Gastroesophageal sphincter (tissue), 4 donors: Measurements from ENCODE around the gene APCS. TPM values are rescaled to one million over a fixed set of nuclear protein-coding genes. Genes with fewer than 3 reads are reported as not detected.

Source experiments
- ATAC-seq: fragments of 150-250 bp; one replicate; pipeline ENCODE4 v1.9.1; 2016; ENCODE audit warnings: mild to moderate bottlenecking, moderate library complexity
- H3K27ac ChIP-seq, 4 donors: fragments of 200-600 bp; sonication (generic) in 3 of 4; 1 replicate in 3 of 4; 2 replicates in 1 of 4; pipeline ENCODE4 v1.5.1; 2016 to 2019
- H3K27me3 ChIP-seq: fragments of 200-600 bp; sonication (generic); one replicate; pipeline ENCODE4 v1.5.1; 2019
- H3K36me3 ChIP-seq, 2 donors: fragments of 200-600 bp; sonication (generic); one replicate each; pipeline ENCODE4 v1.5.1; 2019; ENCODE audit warnings: control low read depth in 1 of 2
- H3K4me1 ChIP-seq, 3 donors: fragments of 200-600 bp; sonication (generic); 1 replicate in 2 of 3; 2 replicates in 1 of 3; pipeline ENCODE4 v1.5.1; 2016 to 2019; ENCODE audit warnings: control low read depth in 2 of 3
- H3K4me3 ChIP-seq, 2 donors: fragments of 200-600 bp; sonication (generic); one replicate each; pipeline ENCODE4 v1.5.1; 2019; ENCODE audit warnings: mild to moderate bottlenecking in 1 of 2, moderate library complexity in 1 of 2
- H3K9me3 ChIP-seq, 3 donors: fragments of 200-600 bp; sonication (generic); one replicate each; pipeline ENCODE4 v1.5.1; 2017 to 2019; ENCODE audit warnings: control low read depth in 2 of 3
- EP300 ChIP-seq: sonication (generic); formaldehyde crosslinking; IDR thresholded peaks from one replicate; pipeline ENCODE4 v1.6.1; 2017; ENCODE audit warnings: antibody characterized with exemption, mild to moderate bottlenecking
- POLR2A ChIP-seq, 2 donors: fragments of 450-650 bp; IDR thresholded peaks; one replicate each; pipeline ENCODE4 v1.6.1; 2017; ENCODE audit warnings: antibody characterized with exemption in 2 of 2, mild to moderate bottlenecking in 2 of 2, moderate library complexity in 1 of 2
- POLR2AphosphoS5 ChIP-seq: sonication (generic); formaldehyde crosslinking; IDR thresholded peaks from one replicate; pipeline ENCODE4 v1.6.1; 2017; ENCODE audit warnings: antibody characterized with exemption
- WGBS, 2 donors: methylation state at CpG; one replicate each; pipeline ENCODE4 v1.1.5; 2018; ENCODE audit warnings: low coverage in 1 of 2; 5-methylcytosine and 5-hydroxymethylcytosine counted together
- total RNA-seq, 4 donors: library from RNA; depleted of rRNA; stranded (reverse); fragments of >200 nt; gene quantifications; one replicate each; pipeline ENCODE4 v1.1.0, GENCODE V29; 2016
- TF ChIP-seq, protein P1 (sequence below), 4 experiments: fragments of 200-600 bp in 2 of 4; fragments of 450-650 bp in 2 of 4; sonication (generic) in 1 of 4; IDR thresholded peaks; one replicate each; pipeline ENCODE4 v1.5.1; 2017 to 2019; ENCODE audit warnings: antibody characterized with exemption in 4 of 4, mild to moderate bottlenecking in 2 of 4, moderate library complexity in 2 of 4

Gene APCS
- total RNA-seq, 4 donors from 2014 or later: not detected

DNA sequence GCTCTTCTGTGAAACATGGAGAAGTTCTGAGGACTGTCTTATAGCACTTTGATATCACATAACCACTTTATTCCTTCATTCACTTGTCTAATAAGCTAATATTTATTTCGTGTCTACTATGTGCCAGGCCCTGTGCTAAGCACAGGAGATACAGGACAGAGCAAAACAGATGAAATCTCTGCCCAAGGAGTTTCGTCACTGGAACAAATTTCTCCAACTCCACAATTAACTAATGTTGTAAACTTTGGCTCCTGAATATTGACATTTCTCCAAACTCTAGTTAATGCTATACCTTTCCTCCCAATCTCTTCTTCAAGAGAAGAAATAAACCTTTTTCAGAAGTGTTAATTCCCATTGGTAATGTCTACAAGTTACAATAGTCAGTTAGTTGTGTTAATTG, 27.0 kb upstream of the APCS start:
- Histone ChIP-seq H3K27me3 (no peaks in the 10 kb centered on the region), H3K9me3 (peaks cover 0 to 8% (median 0%) of the 10 kb centered on the region in 3 donors), H3K4me3 (no peak overlapping the region), H3K36me3 (no peaks in the 10 kb centered on the region), H3K27ac (no peak overlapping the region), H3K4me1 (no peaks in the 10 kb centered on the region)
- whole genome bisulfite sequencing, 2 donors: 50 to 60% methylated on average over 2 of the region's 2 CpGs
- TF ChIP-seq POLR2A (IDR thresholded peaks at IDR 0.05) (no peak), POLR2AphosphoS5 (no peak), EP300 (no peak)
- TF ChIP-seq, protein P1, sequence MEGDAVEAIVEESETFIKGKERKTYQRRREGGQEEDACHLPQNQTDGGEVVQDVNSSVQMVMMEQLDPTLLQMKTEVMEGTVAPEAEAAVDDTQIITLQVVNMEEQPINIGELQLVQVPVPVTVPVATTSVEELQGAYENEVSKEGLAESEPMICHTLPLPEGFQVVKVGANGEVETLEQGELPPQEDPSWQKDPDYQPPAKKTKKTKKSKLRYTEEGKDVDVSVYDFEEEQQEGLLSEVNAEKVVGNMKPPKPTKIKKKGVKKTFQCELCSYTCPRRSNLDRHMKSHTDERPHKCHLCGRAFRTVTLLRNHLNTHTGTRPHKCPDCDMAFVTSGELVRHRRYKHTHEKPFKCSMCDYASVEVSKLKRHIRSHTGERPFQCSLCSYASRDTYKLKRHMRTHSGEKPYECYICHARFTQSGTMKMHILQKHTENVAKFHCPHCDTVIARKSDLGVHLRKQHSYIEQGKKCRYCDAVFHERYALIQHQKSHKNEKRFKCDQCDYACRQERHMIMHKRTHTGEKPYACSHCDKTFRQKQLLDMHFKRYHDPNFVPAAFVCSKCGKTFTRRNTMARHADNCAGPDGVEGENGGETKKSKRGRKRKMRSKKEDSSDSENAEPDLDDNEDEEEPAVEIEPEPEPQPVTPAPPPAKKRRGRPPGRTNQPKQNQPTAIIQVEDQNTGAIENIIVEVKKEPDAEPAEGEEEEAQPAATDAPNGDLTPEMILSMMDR (IDR thresholded peaks at IDR 0.05): no peak
- ATAC-seq: no peak

DNA sequence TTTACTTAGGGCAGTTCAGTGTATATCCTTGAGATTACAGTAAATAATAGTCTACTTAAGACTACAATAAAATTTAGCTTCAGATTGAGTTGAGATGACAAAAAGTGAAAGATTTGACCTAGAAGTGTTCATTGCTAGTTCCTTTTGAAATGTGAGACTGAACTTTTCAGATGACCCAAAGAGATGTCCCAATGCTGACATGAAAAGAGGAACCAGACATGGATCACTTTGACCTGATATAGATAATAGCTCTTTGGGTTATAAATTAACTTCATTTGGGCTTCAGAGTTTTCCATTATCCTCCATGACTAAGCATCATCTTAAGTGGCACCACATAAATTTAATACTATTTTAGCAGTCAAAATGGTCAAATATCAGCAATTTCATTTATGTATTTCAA, 26.1 kb upstream of the APCS start:
- TF ChIP-seq EP300 (no peak), POLR2A (IDR thresholded peaks at IDR 0.05) (no peak), POLR2AphosphoS5 (no peak)
- TF ChIP-seq, protein P1 (IDR thresholded peaks at IDR 0.05): no peak
- Histone ChIP-seq H3K4me1 (no peaks in the 10 kb centered on the region), H3K4me3 (no peak overlapping the region), H3K9me3 (peaks cover 0 to 10% (median 0%) of the 10 kb centered on the region in 3 donors), H3K36me3 (no peaks in the 10 kb centered on the region), H3K27ac (no peak overlapping the region), H3K27me3 (no peaks in the 10 kb centered on the region)
- no peak for ATAC-seq

DNA sequence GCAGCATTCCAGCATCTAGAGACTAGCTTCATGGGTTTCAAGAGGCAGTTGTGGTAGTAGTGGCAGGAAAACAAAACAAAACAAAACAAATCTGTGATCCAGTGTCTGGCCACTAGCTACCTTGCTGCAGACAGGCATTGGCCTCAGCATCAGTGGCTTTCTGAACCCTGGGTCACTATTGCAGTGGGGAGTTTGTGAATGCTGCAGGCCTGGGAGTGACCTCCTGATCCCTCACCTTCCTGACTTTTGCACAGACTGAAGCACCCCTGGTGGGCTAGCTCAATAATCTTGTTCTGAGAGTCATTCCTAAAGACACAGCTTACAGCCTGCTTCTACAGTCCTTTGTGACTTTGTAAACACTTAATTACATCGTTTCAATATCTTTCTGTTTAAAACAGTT, 24.9 kb upstream of the APCS start:
- no peaks in the 10 kb centered on the region for H3K27me3 ChIP-seq
- no peaks in the 10 kb centered on the region for H3K4me1 ChIP-seq
- no peak overlapping the region for H3K27ac ChIP-seq
- no peaks in the 10 kb centered on the region for H3K36me3 ChIP-seq
- peaks cover 0 to 10% (median 0%) of the 10 kb centered on the region in 3 donors for H3K9me3 ChIP-seq
- ATAC-seq: no peak
- WGBS, 2 donors: 36 to 71% methylated on average over 1 of the region's 1 CpG
- TF ChIP-seq, protein P1 (IDR thresholded peaks at IDR 0.05): no peak
- no peak for TF ChIP-seq POLR2AphosphoS5
- TF ChIP-seq EP300: no peak
- no peak overlapping the region for H3K4me3 ChIP-seq

DNA sequence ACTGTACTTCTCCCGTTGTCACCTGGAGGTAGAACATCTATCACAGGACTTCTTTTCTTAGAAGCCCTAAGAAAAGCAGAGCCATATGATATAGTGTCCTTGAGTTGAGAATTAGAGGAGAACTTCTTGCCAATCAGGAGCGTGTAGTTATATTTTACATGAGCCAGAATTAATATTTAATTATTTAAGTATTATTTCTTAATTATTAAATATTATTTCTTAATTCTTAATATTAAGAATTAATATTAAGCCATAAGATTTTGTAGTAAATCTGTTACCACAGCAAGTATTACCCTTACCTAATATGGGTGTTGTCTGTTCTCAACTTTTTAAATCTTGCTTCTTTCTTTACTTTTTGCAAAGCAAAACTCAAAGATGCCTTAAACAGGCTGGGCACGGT, 10.2 kb upstream of the APCS start:
- 88 to 94% methylated on average over 2 to 3 of the region's 3 CpGs for WGBS, 2 donors
- H3K4me1 ChIP-seq: no peaks in the 10 kb centered on the region
- no peak overlapping the region for H3K27ac ChIP-seq
- no peak overlapping the region for H3K4me3 ChIP-seq
- H3K36me3 ChIP-seq: no peaks in the 10 kb centered on the region
- no peaks in the 10 kb centered on the region for H3K9me3 ChIP-seq
- ATAC-seq: no peak
- no peaks in the 10 kb centered on the region for H3K27me3 ChIP-seq
- TF ChIP-seq EP300: no peak
- TF ChIP-seq POLR2AphosphoS5: no peak
- TF ChIP-seq, protein P1 (IDR thresholded peaks at IDR 0.05): no peak
- no peak for TF ChIP-seq POLR2A (IDR thresholded peaks at IDR 0.05)

DNA sequence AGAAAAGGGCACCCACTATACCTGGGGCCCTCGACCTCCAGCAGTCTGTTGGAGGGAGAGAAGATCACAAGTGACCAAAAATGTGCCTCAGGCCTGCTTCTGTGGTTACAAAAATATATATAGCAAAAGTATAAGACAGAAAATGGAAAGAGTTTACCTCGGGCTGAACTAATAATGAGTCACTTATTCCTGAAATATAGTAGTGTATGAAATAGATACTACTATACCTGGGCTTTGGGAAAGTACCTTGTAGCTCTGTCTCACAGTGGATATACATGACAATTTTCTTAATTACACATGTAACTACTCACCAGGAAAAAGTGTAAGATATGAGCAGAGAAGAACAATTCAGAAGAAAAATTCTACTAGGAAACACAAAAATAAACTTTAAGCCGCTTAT, 7.3 kb upstream of the APCS start:
- Histone ChIP-seq H3K27ac (no peak overlapping the region), H3K36me3 (no peaks in the 10 kb centered on the region), H3K4me3 (no peak overlapping the region), H3K4me1 (no peaks in the 10 kb centered on the region), H3K9me3 (no peaks in the 10 kb centered on the region), H3K27me3 (no peaks in the 10 kb centered on the region)
- ATAC-seq: no peak
- TF ChIP-seq EP300 (no peak), POLR2AphosphoS5 (no peak), POLR2A (IDR thresholded peaks at IDR 0.05) (no peak)
- TF ChIP-seq, protein P1 (IDR thresholded peaks at IDR 0.05): no peak
- WGBS, 2 donors: 63 to 81% methylated on average over 2 to 3 of the region's 3 CpGs
